Neural progenitor cell (in vitro differentiated cells): ENCODE data around the gene MCRIP2. TPM values are rescaled to one million over a fixed set of nuclear protein-coding genes. Genes with fewer than 3 reads are reported as not detected.
"Not testable (repeated sequence)": the region's sequence is repeated elsewhere in the genome, so short reads cannot be mapped to it uniquely, and the experiment has no call there.

Experiments used
- DNase-seq: peaks from one replicate; pipeline ENCODE4 v3.0.0-alpha.2; 2016; ENCODE audit warnings: low spot score
- H2AFZ ChIP-seq: fragments of 200-600 bp; sonication (generic); replicated peaks from 2 replicates; pipeline ENCODE4 v1.6.1; 2016; ENCODE audit warnings: antibody characterized with exemption
- H3F3A ChIP-seq: fragments of 200-600 bp; sonication (generic); 2 replicates; pipeline ENCODE4 v1.6.1; 2016; ENCODE audit warnings: antibody characterized with exemption, low read depth
- H3K27ac ChIP-seq: fragments of 200-600 bp; sonication (generic); 2 replicates; pipeline ENCODE4 v1.5.1; 2016; ENCODE audit warnings: mild to moderate bottlenecking
- H3K27me3 ChIP-seq: fragments of 200-600 bp; sonication (generic); 2 replicates; pipeline ENCODE4 v1.6.1; 2016; ENCODE audit warnings: mild to moderate bottlenecking, moderate library complexity
- H3K36me3 ChIP-seq: fragments of 200-600 bp; sonication (generic); 2 replicates; pipeline ENCODE4 v1.5.1; 2016
- H3K4me1 ChIP-seq: fragments of 200-600 bp; sonication (generic); 2 replicates; pipeline ENCODE4 v1.6.1; 2016; ENCODE audit warnings: mixed run types
- H3K4me2 ChIP-seq: fragments of 200-600 bp; sonication (generic); 2 replicates; pipeline ENCODE4 v1.6.1; 2016
- H3K4me3 ChIP-seq: fragments of 200-600 bp; sonication (generic); 2 replicates; pipeline ENCODE4 v1.5.1; 2016
- H3K79me2 ChIP-seq: fragments of 200-600 bp; sonication (generic); 2 replicates; pipeline ENCODE4 v1.6.1; 2016; ENCODE audit warnings: low read depth
- H3K9ac ChIP-seq: fragments of 200-600 bp; sonication (generic); 2 replicates; pipeline ENCODE4 v1.6.1; 2016
- H3K9me3 ChIP-seq: fragments of 200-600 bp; sonication (generic); 2 replicates; pipeline ENCODE4 v1.5.1; 2016; ENCODE audit warnings: low read depth
- H4K20me1 ChIP-seq: fragments of 200-600 bp; sonication (generic); 2 replicates; pipeline ENCODE4 v1.6.1; 2016; ENCODE audit warnings: low read depth
- H3K27ac Mint-ChIP-seq: 3 replicates; pipeline ENCODE4 v1.8.0; 2021; ENCODE audit warnings: mixed read lengths
- H3K27me3 Mint-ChIP-seq: 2 replicates; pipeline ENCODE4 v1.8.0; 2022; ENCODE audit warnings: low read depth, mild to moderate bottlenecking, inconsistent platforms, moderate library complexity, mixed read lengths; ENCODE audit not compliant: insufficient read depth
- H3K36me3 Mint-ChIP-seq: 3 replicates; pipeline ENCODE4 v1.8.0; 2021; ENCODE audit warnings: mixed read lengths
- H3K4me1 Mint-ChIP-seq: 3 replicates; pipeline ENCODE4 v1.8.0; 2021; ENCODE audit warnings: mixed read lengths
- H3K4me3 Mint-ChIP-seq: 3 replicates; pipeline ENCODE4 v1.8.0; 2021; ENCODE audit warnings: mild to moderate bottlenecking, moderate library complexity, mixed read lengths
- H3K9me3 Mint-ChIP-seq: 3 replicates; pipeline ENCODE4 v1.8.0; 2020; ENCODE audit warnings: mixed read lengths
- CTCF ChIP-seq: fragments of 200-600 bp; sonication (generic); IDR thresholded peaks from 2 replicates; pipeline ENCODE4 v1.5.1; 2017; ENCODE audit warnings: antibody characterized with exemption, mild to moderate bottlenecking
- EZH2 ChIP-seq: fragments of 200-600 bp; sonication (generic); IDR thresholded peaks from 2 replicates; pipeline ENCODE4 v1.6.1; 2017; ENCODE audit warnings: antibody characterized with exemption, mild to moderate bottlenecking, moderate library complexity
- EZH2phosphoT487 ChIP-seq: fragments of 200-600 bp; sonication (generic); IDR thresholded peaks from 2 replicates; pipeline ENCODE4 v1.6.1; 2017; ENCODE audit warnings: antibody characterized with exemption
- total RNA-seq: library from RNA; depleted of rRNA; stranded (reverse); fragments of >200 nt; gene quantifications from 2 replicates; pipeline ENCODE4 v1.2.3, GENCODE V29; 2015; ENCODE audit warnings: low replicate concordance

The MCRIP2 gene
- total RNA-seq, 1 donor from 2014 or later: 1.5 TPM

- Histone ChIP-seq H3F3A (peaks cover 38% of the 10 kb centered on the region), H3K36me3 (peaks cover 2% of the 10 kb centered on the region), H3K4me2 (no peak overlapping the region), H3K79me2 (peaks cover 33% of the 10 kb centered on the region), H3K4me1 (peaks cover 8% of the 10 kb centered on the region), H3K27ac (no peak overlapping the region), H4K20me1 (peaks cover 21% of the 10 kb centered on the region), H3K9me3 (no peaks in the 10 kb centered on the region), H3K27me3 (peaks cover 13% of the 10 kb centered on the region), H3K4me3 (no peak overlapping the region), H2AFZ (no peak overlapping the region), H3K9ac (no peak overlapping the region)
- DNase-seq: no peak
- TF ChIP-seq EZH2phosphoT487: no peak
- no peak for TF ChIP-seq CTCF
- no peak for TF ChIP-seq EZH2
- H3K27me3 Mint-ChIP-seq: peaks cover 13% of the 10 kb centered on the region
- no peak overlapping the region for H3K4me3 Mint-ChIP-seq
- H3K4me1 Mint-ChIP-seq: peaks cover 27% of the 10 kb centered on the region
- H3K36me3 Mint-ChIP-seq: peaks cover 3% of the 10 kb centered on the region
- no peaks in the 10 kb centered on the region for H3K9me3 Mint-ChIP-seq
- H3K27ac Mint-ChIP-seq: no peak overlapping the region
Measured at GRCh38 chr16:686459-687260, 45.0 kb downstream of the MCRIP2 start.

- Histone ChIP-seq H3K36me3 (no peaks in the 10 kb centered on the region), H4K20me1 (peaks cover 13% of the 10 kb centered on the region), H3F3A (peaks cover 34% of the 10 kb centered on the region), H3K79me2 (peaks cover 25% of the 10 kb centered on the region), H3K9me3 (no peaks in the 10 kb centered on the region), H3K27ac (no peak overlapping the region), H3K9ac (no peak overlapping the region), H3K4me2 (no peak overlapping the region), H3K27me3 (peaks cover 21% of the 10 kb centered on the region), H3K4me3 (no peak overlapping the region), H2AFZ (no peak overlapping the region), H3K4me1 (peaks cover 7% of the 10 kb centered on the region)
- Mint-ChIP-seq H3K9me3 (no peaks in the 10 kb centered on the region), H3K36me3 (peaks cover 2% of the 10 kb centered on the region), H3K27ac (no peak overlapping the region), H3K4me3 (peak overlapping the region; percentile 21), H3K27me3 (peaks cover 17% of the 10 kb centered on the region), H3K4me1 (peaks cover 20% of the 10 kb centered on the region)
- no peak for DNase-seq
- no peak for TF ChIP-seq EZH2
- TF ChIP-seq EZH2phosphoT487: no peak
- TF ChIP-seq CTCF: no peak
Measured at GRCh38 chr16:687499-687898, 45.9 kb downstream of the MCRIP2 start.

GRCh38 chr16:689175-689897, 47.7 kb downstream of the MCRIP2 start:
- peaks cover 39% of the 10 kb centered on the region for H3K27me3 ChIP-seq
- no peaks in the 10 kb centered on the region for H3K9me3 ChIP-seq
- peaks cover 1% of the 10 kb centered on the region for H3K4me1 ChIP-seq
- H2AFZ ChIP-seq: no peak overlapping the region
- H3K4me3 Mint-ChIP-seq: peak overlapping the region; percentile 94
- H3K9me3 Mint-ChIP-seq: no peaks in the 10 kb centered on the region
- peaks cover 12% of the 10 kb centered on the region for H3K4me1 Mint-ChIP-seq
- H3K27me3 Mint-ChIP-seq: peaks cover 21% of the 10 kb centered on the region
- H3K36me3 ChIP-seq: no peaks in the 10 kb centered on the region
- TF ChIP-seq EZH2 (no peak), EZH2phosphoT487 (no peak), CTCF (no peak)
- H3F3A ChIP-seq: peaks cover 41% of the 10 kb centered on the region
- DNase-seq: no peak
- H3K4me2 ChIP-seq: peak overlapping the region; percentile 96
- H3K27ac Mint-ChIP-seq: no peak overlapping the region
- peaks cover 10% of the 10 kb centered on the region for H3K79me2 ChIP-seq
- H4K20me1 ChIP-seq: no peaks in the 10 kb centered on the region
- no peak overlapping the region for H3K27ac ChIP-seq
- peak overlapping the region; percentile 79 for H3K4me3 ChIP-seq
- peak overlapping the region; percentile 64 for H3K9ac ChIP-seq
- no peaks in the 10 kb centered on the region for H3K36me3 Mint-ChIP-seq

GRCh38 chr16:691242-691641, 49.6 kb downstream of the MCRIP2 start:
- H3K4me3 ChIP-seq, H3K27ac Mint-ChIP-seq, H2AFZ ChIP-seq, H3K4me2 ChIP-seq, H3K36me3 Mint-ChIP-seq, H3K36me3 ChIP-seq, H3K9ac ChIP-seq, H3K27ac ChIP-seq, H3K9me3 Mint-ChIP-seq, DNase-seq, H3K4me1 ChIP-seq, H3K9me3 ChIP-seq: not testable (repeated sequence)
- H3F3A ChIP-seq: peaks cover 32% of the 10 kb centered on the region
- H3K27me3 Mint-ChIP-seq: peaks cover 32% of the 10 kb centered on the region
- peaks cover 10% of the 10 kb centered on the region for H3K79me2 ChIP-seq
- H3K4me1 Mint-ChIP-seq: peaks cover 16% of the 10 kb centered on the region
- H4K20me1 ChIP-seq: peaks cover 13% of the 10 kb centered on the region
- peaks cover 58% of the 10 kb centered on the region for H3K27me3 ChIP-seq
- H3K4me3 Mint-ChIP-seq: peak overlapping the region; percentile 94
